Left lung (tissue), 14 donors: ENCODE data around the gene PDE6C. TPM values are rescaled to one million over a fixed set of nuclear protein-coding genes. Genes with fewer than 3 reads are reported as not detected.

ENCODE experiments used
- ATAC-seq: fragments of 200-7000 bp; cut with Tn5 transposase; one replicate; pipeline ENCODE4 v1.9.1; 2020; ENCODE audit warnings: moderate library complexity
- DNase-seq, 4 donors: peaks; one replicate each; pipeline ENCODE4 v3.0.0-alpha.2; 2013 to 2020
- H3K27ac ChIP-seq, 2 donors: fragments of 200-600 bp; sonication (generic) in 1 of 2; one replicate each; pipeline versions ENCODE4 v1.5.0 to v1.8.0; 2020 to 2021
- H3K27me3 ChIP-seq, 2 donors: fragments of 200-600 bp; sonication (generic) in 1 of 2; one replicate each; pipeline versions ENCODE4 v1.5.0 to v1.8.0; 2020 to 2021
- H3K36me3 ChIP-seq, 2 donors: fragments of 200-600 bp; sonication (generic) in 1 of 2; one replicate each; pipeline versions ENCODE4 v1.5.0 to v1.8.0; 2020 to 2021
- H3K4me1 ChIP-seq, 2 donors: fragments of 200-600 bp; one replicate each; pipeline ENCODE4 v1.8.0; 2021
- H3K4me3 ChIP-seq, 2 donors: fragments of 200-600 bp; sonication (generic) in 1 of 2; one replicate each; pipeline versions ENCODE4 v1.5.0 to v1.8.0; 2020 to 2021; ENCODE audit warnings: mild to moderate bottlenecking in 1 of 2
- H3K9me3 ChIP-seq, 2 donors: fragments of 200-600 bp; sonication (generic) in 1 of 2; one replicate each; pipeline versions ENCODE4 v1.5.0 to v1.8.0; 2020 to 2021
- intact Hi-C, 2 donors: fragments of 100-400 bp; cut with DNase I; formaldehyde crosslinking; loops; one replicate each; pipeline versions ENCODE4 v1.11.2 to v1.14.2; 2022
- long read RNA-seq, 12 donors: library from polyadenylated mRNA in 2 of 12; unstranded in 2 of 12; transcript quantifications; one replicate each; pipeline ENCODE4 v2.0.0 and lab custom pipeline, GENCODE V29; 2019 to 2026
- polyA plus RNA-seq, 6 donors: library from polyadenylated mRNA; unstranded; fragments of 120-200 nt; gene quantifications; one replicate each; pipeline ENCODE4 v1.2.1, GENCODE V29; 2013; ENCODE audit not compliant: insufficient read length in 6 of 6
- total RNA-seq, 2 donors: library from RNA; stranded (reverse); fragmentation: NEBNext Ultra II Directional; extraction: Animal tissue kit (Norgen Biotek cat#: 25700); gene quantifications; one replicate each; pipeline ENCODE4 v1.2.1, GENCODE V29; 2021
- TF ChIP-seq, protein P1 (sequence below), 2 donors: fragments of 200-600 bp; sonication (generic) in 1 of 2; IDR thresholded peaks; one replicate each; pipeline versions ENCODE4 v1.5.0 to v1.8.0; 2021; ENCODE audit warnings: antibody characterized with exemption in 2 of 2
- donor health status: DM: no; HTN: yes; CAD: no.
- donor health status: DM: no; HTN: no; CAD: no.

Gene PDE6C
- not detected for total RNA-seq
- 1 to 10 TPM; 1.3 to 1.9 (median 1.6) TPM for polyA plus RNA-seq
- long read RNA-seq, donor 1, result 0 reads
- long read RNA-seq, donor 2, result 0 reads
- long read RNA-seq, donor 3, result 0 reads
- long read RNA-seq, donor 4, result 0 reads
- long read RNA-seq, donor 5, result 0 reads
- long read RNA-seq, donor 6, result 0 reads
- long read RNA-seq, donor 7, result 0 reads
- long read RNA-seq, donor 8, result 0 reads
- long read RNA-seq, donor 9, result 0 reads
- long read RNA-seq, donor 10, result 0 reads
- long read RNA-seq, donor 11, result 0 reads
- long read RNA-seq, donor 12, partial matches to known transcripts, result 5 of 5 reads
- long read RNA-seq, donor 12, other reads (novel, unspliced or antisense), result 0 of 5 reads

DNA sequence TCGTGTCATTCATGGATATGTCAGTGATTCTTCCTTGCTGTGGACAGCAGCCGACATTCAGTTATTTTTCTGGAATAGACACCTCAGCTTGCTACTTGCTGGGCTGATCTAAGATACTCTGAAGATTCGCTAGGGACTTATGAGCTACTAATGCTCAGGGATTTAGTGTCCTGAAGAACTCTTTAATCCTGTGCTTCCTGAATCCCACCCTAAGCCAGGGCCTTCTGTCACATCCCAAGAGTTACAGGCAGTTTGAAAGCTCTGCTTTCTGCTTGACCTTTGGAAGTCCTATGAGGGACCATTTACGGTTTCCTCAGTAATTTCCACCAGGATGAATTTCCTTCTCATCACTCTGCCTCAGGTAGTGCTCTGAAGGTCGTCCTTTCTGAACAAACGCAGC is at the start of gene PDE6C:
PDE6C (plus strand) TSS at position 227 of the 400 bp plus-strand sequence. CDS start 189 bp downstream, outside the sequence.
- H3K27me3 ChIP-seq, result peaks cover 0 to 19% of the 10 kb centered on the region in 2 donors
- no peaks in the 10 kb centered on the region for H3K36me3 ChIP-seq
- no peak for DNase-seq
- TF ChIP-seq, protein P1, sequence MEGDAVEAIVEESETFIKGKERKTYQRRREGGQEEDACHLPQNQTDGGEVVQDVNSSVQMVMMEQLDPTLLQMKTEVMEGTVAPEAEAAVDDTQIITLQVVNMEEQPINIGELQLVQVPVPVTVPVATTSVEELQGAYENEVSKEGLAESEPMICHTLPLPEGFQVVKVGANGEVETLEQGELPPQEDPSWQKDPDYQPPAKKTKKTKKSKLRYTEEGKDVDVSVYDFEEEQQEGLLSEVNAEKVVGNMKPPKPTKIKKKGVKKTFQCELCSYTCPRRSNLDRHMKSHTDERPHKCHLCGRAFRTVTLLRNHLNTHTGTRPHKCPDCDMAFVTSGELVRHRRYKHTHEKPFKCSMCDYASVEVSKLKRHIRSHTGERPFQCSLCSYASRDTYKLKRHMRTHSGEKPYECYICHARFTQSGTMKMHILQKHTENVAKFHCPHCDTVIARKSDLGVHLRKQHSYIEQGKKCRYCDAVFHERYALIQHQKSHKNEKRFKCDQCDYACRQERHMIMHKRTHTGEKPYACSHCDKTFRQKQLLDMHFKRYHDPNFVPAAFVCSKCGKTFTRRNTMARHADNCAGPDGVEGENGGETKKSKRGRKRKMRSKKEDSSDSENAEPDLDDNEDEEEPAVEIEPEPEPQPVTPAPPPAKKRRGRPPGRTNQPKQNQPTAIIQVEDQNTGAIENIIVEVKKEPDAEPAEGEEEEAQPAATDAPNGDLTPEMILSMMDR (IDR thresholded peaks at IDR 0.05), result no peak
- no peaks in the 10 kb centered on the region for H3K4me1 ChIP-seq
- H3K4me3 ChIP-seq, result no peak within 1 kb of the TSS
- no peaks in the 10 kb centered on the region for H3K9me3 ChIP-seq
- no peak within 1 kb of the TSS for H3K27ac ChIP-seq
- no peak for ATAC-seq
- intact Hi-C loops, result no loop called here

DNA sequence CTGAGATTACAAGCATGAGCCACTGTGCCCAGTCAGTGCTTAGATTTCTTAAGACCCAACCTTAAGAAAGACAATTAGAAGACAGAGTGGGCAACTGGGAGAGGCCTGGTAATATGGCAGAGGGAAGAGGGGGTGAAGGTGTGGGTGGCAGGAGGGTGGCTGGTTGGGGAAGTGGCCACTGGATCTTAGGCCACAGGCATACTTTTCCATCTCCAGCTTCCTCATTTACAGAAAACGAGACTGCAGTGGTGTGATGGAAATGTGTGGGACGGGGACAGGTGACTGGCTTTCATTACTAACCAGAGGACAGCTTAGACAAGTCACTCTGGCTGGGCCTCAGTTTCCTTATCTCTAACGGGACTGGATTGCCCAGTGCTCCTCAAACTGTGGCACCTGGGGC is 46.9 kb upstream of the PDE6C start:
- DNase-seq (peak in 1 of 4 donors; percentile 41), ATAC-seq (peak; percentile 19)
- Histone ChIP-seq H3K27me3 (peaks cover 28 to 55% of the 10 kb centered on the region in 2 donors), H3K4me1 (peaks cover 0 to 26% of the 10 kb centered on the region in 2 donors), H3K9me3 (no peaks in the 10 kb centered on the region), H3K36me3 (no peaks in the 10 kb centered on the region), H3K27ac (no peak overlapping the region), H3K4me3 (no peak overlapping the region)
- TF ChIP-seq, protein P1 (IDR thresholded peaks at IDR 0.05), result no peak
- intact Hi-C loops, result no loop called here

DNA sequence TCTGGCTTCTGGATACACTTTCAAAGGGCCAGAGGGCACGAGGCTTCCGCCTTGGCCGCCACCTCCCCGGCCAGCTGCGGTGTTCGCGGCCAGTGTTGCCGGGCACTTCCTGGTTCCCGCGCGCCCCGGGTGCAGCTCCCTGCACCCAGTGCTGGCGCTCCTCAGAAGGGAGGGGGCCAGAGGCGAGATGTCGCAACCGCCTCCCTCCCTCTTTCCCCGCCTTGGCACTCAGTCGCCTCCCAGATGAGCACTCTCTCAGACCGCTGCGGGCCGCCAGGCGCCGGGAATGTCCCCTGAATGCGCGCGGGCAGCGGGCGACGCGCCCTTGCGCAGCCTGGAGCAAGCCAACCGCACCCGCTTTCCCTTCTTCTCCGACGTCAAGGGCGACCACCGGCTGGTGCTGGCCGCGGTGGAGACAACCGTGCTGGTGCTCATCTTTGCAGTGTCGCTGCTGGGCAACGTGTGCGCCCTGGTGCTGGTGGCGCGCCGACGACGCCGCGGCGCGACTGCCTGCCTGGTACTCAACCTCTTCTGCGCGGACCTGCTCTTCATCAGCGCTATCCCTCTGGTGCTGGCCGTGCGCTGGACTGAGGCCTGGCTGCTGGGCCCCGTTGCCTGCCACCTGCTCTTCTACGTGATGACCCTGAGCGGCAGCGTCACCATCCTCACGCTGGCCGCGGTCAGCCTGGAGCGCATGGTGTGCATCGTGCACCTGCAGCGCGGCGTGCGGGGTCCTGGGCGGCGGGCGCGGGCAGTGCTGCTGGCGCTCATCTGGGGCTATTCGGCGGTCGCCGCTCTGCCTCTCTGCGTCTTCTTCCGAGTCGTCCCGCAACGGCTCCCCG is 45.7 kb upstream of the PDE6C start, which contains the start of gene FFAR4:
FFAR4 (plus strand) TSS at position 231 of the 842 bp plus-strand sequence; CDS start at position 287, 56 bp downstream.
- DNase-seq, result peak in 3 of 4 donors; percentile 29 to 83 (median 61)
- Histone ChIP-seq H3K36me3 (no peaks in the 10 kb centered on the region), H3K27ac (no peak within 1 kb of the TSS), H3K4me1 (peaks cover 0 to 26% of the 10 kb centered on the region in 2 donors), H3K27me3 (peaks cover 28 to 57% of the 10 kb centered on the region in 2 donors), H3K9me3 (no peaks in the 10 kb centered on the region), H3K4me3 (peak within 1 kb of the TSS in 1 of 2 donors; percentile 36)
- TF ChIP-seq, protein P1 (IDR thresholded peaks at IDR 0.05), result no peak
- intact Hi-C loops, result no loop called here
- ATAC-seq, result peak; percentile 90

DNA sequence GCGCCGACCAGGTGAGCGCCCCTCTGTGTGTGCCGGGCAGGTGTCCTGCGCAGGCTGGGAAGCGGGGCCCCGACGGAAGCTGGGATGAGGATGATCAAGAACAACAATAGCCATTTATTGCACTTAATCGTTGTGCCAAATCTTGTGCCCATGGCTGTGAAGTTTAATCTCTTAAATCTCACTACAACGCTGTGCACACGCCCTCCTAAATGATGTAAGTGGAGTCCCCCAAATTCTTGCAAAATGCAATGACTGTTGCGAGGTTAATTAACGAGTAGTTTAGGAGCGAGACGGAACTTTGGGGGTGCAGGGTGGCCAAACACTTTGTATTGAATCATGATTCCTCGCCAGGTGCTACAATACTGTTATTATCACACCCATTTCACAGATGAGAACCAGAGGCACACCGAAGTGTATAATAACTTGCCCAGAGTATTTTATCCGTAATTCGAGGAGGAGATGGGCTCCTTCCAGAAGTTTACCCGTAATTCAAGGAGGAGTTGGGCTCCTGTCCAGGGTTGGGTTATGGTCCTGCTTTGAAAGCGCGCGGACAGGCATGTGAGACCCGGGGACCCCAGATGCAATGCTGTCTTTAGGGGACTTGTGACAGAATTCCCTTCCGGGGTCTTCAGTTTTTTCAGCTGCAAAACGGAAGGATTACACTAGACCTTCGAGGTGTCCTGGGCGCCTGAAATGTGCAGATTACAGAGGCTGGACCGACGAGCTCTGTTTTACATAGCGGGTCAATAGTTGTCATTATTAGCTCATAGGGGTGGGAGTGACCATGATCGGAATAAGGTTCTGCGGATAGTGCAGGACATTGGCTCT is 44.8 kb upstream of the PDE6C start:
- H3K9me3 ChIP-seq, result no peaks in the 10 kb centered on the region
- intact Hi-C loops, result no loop called here
- H3K27ac ChIP-seq, result no peak overlapping the region
- H3K27me3 ChIP-seq, result peaks cover 28 to 57% of the 10 kb centered on the region in 2 donors
- peak overlapping the region in 1 of 2 donors; percentile 36 for H3K4me3 ChIP-seq
- no peaks in the 10 kb centered on the region for H3K36me3 ChIP-seq
- H3K4me1 ChIP-seq, result peaks cover 0 to 29% of the 10 kb centered on the region in 2 donors
- TF ChIP-seq, protein P1 (IDR thresholded peaks at IDR 0.05), result no peak
- no peak for ATAC-seq
- no peak for DNase-seq
